ENCODE results near the gene PRICKLE4.

Gene PRICKLE4

GRCh38 chr6:41743406-41744235 lies 37.0 kb upstream of the PRICKLE4 start:
- ATAC-seq = no peak

GRCh38 chr6:41744236-41744787 lies 36.3 kb upstream of the PRICKLE4 start:
- no peak for TF ChIP-seq CREB5 (CRISPR knock-in tag; IDR thresholded peaks at IDR 0.05; ENCODE audit: low read depth)
- TF ChIP-seq SNAI2 (CRISPR knock-in tag; IDR thresholded peaks at IDR 0.05) = no peak
- TF ChIP-seq ZNF565 (CRISPR knock-in tag; conservative IDR thresholded peaks at IDR 0.05; ENCODE audit: low read depth) = no peak
- no peak for TF ChIP-seq PPARA (CRISPR knock-in tag; IDR thresholded peaks at IDR 0.05; ENCODE audit: borderline replicate concordance)
- no peak for TF ChIP-seq TOX (CRISPR knock-in tag; IDR thresholded peaks at IDR 0.05; ENCODE audit: borderline replicate concordance)
- no peak for TF ChIP-seq ZNF8 (CRISPR knock-in tag; IDR thresholded peaks at IDR 0.05)
- no peak for TF ChIP-seq ESRRG (CRISPR knock-in tag; IDR thresholded peaks at IDR 0.05)
- no peak for TF ChIP-seq ZC3H10 (CRISPR knock-in tag; IDR thresholded peaks at IDR 0.05)
- TF ChIP-seq ZFP3 (CRISPR knock-in tag; IDR thresholded peaks at IDR 0.05) = no peak
- no peak for ATAC-seq

More at GRCh38 chr6:41743406-41744235, 37.0 kb upstream of the PRICKLE4 start:
- TF ChIP-seq, protein P1, sequence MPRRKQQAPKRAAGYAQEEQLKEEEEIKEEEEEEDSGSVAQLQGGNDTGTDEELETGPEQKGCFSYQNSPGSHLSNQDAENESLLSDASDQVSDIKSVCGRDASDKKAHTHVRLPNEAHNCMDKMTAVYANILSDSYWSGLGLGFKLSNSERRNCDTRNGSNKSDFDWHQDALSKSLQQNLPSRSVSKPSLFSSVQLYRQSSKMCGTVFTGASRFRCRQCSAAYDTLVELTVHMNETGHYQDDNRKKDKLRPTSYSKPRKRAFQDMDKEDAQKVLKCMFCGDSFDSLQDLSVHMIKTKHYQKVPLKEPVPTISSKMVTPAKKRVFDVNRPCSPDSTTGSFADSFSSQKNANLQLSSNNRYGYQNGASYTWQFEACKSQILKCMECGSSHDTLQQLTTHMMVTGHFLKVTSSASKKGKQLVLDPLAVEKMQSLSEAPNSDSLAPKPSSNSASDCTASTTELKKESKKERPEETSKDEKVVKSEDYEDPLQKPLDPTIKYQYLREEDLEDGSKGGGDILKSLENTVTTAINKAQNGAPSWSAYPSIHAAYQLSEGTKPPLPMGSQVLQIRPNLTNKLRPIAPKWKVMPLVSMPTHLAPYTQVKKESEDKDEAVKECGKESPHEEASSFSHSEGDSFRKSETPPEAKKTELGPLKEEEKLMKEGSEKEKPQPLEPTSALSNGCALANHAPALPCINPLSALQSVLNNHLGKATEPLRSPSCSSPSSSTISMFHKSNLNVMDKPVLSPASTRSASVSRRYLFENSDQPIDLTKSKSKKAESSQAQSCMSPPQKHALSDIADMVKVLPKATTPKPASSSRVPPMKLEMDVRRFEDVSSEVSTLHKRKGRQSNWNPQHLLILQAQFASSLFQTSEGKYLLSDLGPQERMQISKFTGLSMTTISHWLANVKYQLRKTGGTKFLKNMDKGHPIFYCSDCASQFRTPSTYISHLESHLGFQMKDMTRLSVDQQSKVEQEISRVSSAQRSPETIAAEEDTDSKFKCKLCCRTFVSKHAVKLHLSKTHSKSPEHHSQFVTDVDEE (CRISPR knock-in tag; IDR thresholded peaks at IDR 0.05) = no peak
- TF ChIP-seq TCF4 (CRISPR knock-in tag; IDR thresholded peaks at IDR 0.05; ENCODE audit: borderline replicate concordance) (no peak), SNAI2 (CRISPR knock-in tag; IDR thresholded peaks at IDR 0.05) (no peak), ZNF8 (CRISPR knock-in tag; IDR thresholded peaks at IDR 0.05) (no peak), GLIS3 (CRISPR knock-in tag; IDR thresholded peaks at IDR 0.05) (no peak), ZC3H10 (CRISPR knock-in tag; IDR thresholded peaks at IDR 0.05) (no peak), ZFP3 (CRISPR knock-in tag; IDR thresholded peaks at IDR 0.05) (no peak), ARNTL (CRISPR knock-in tag; IDR thresholded peaks at IDR 0.05; ENCODE audit: borderline replicate concordance, low read depth) (no peak), CREB5 (CRISPR knock-in tag; IDR thresholded peaks at IDR 0.05; ENCODE audit: low read depth) (no peak), ZFP30 (CRISPR knock-in tag; IDR thresholded peaks at IDR 0.05) (no peak), ISL1 (CRISPR knock-in tag; IDR thresholded peaks at IDR 0.05) (no peak)

DNA sequence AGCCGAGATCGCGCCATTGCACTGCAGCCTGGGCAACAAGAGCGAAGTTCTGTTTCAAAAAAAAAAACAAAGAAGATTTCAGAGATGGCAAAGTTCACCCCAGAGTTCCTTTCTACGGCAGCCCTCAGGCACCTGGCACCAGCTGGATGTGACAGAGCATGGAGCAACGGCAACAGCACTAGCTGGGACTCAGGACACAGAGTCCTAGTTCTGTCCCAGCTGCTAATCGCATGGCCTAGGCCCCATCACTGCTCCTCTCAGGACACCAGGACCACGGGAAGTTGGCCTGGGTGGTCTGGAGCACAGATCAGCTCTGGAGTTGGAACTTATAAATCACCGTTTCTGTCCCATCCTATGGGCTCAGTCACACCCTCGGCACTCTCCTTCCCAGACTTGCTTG lies 34.5 kb upstream of the PRICKLE4 start:
- no peak for TF ChIP-seq BACH2 (CRISPR knock-in tag; IDR thresholded peaks at IDR 0.05; ENCODE audit: borderline replicate concordance)
- no peak for TF ChIP-seq CSRNP3 (CRISPR knock-in tag; IDR thresholded peaks at IDR 0.05)
- TF ChIP-seq ZNF8 (CRISPR knock-in tag; IDR thresholded peaks at IDR 0.05) = no peak
- ATAC-seq = no peak

GRCh38 chr6:41747256-41748101 lies 33.1 kb upstream of the PRICKLE4 start, which contains the start of gene PGC:
Gene PGC (minus strand): TSS chr6:41747397. CDS start chr6:41747334, 63 bp downstream.
- ATAC-seq = no peak

More at GRCh38 chr6:41747256-41748101, 33.1 kb upstream of the PRICKLE4 start, which contains the start of gene PGC:
- TF ChIP-seq ZC3H10 (CRISPR knock-in tag; IDR thresholded peaks at IDR 0.05) (no peak), ESRRG (CRISPR knock-in tag; IDR thresholded peaks at IDR 0.05) (no peak), TCF4 (CRISPR knock-in tag; IDR thresholded peaks at IDR 0.05; ENCODE audit: borderline replicate concordance) (no peak), OSR1 (CRISPR knock-in tag; IDR thresholded peaks at IDR 0.05) (no peak), CSRNP3 (CRISPR knock-in tag; IDR thresholded peaks at IDR 0.05) (no peak), ZFP30 (CRISPR knock-in tag; IDR thresholded peaks at IDR 0.05) (no peak), BACH2 (CRISPR knock-in tag; IDR thresholded peaks at IDR 0.05; ENCODE audit: borderline replicate concordance) (no peak), CREB5 (CRISPR knock-in tag; IDR thresholded peaks at IDR 0.05; ENCODE audit: low read depth) (no peak)
